CD14-positive monocyte (primary cell): Measurements from ENCODE around the gene SYTL1. TPM values are rescaled to one million over a fixed set of nuclear protein-coding genes. Genes with fewer than 3 reads are reported as not detected.
A peak's percentile ranks its signal among the peaks of the same experiment; 100 is the strongest.

Experiments used
- DNase-seq, 3 donors: peaks; one replicate each; pipeline ENCODE4 v3.0.0-alpha.2; 2011 to 2022
- H2AFZ ChIP-seq: 2 replicates; pipeline ENCODE4 v1.6.0; 2012; ENCODE audit warnings: mild to moderate bottlenecking, low read depth, low read length, inconsistent platforms; ENCODE audit not compliant: insufficient read depth, poor library complexity, severe bottlenecking
- H3K27ac ChIP-seq, 2 donors: 1 replicate in 1 of 2; 2 replicates in 1 of 2; pipeline ENCODE4 v1.5.1; 2012 to 2013; ENCODE audit warnings: low read length in 2 of 2, control low read depth in 1 of 2, inconsistent platforms in 1 of 2, low read depth in 1 of 2, mild to moderate bottlenecking in 1 of 2
- H3K27me3 ChIP-seq, 2 donors: one replicate each; pipeline versions ENCODE4 v1.6.0 to v1.6.1; 2011 to 2013; ENCODE audit warnings: low read length in 2 of 2; ENCODE audit not compliant: control insufficient read depth in 2 of 2, insufficient read depth in 2 of 2
- H3K36me3 ChIP-seq, 2 donors: replicated peaks in 1 of 2; 1 replicate in 1 of 2; 2 replicates in 1 of 2; pipeline versions ENCODE4 v1.5.1 to v1.6.1; 2012 to 2013; ENCODE audit warnings: low read length in 2 of 2, control low read depth in 1 of 2, inconsistent platforms in 1 of 2, mild to moderate bottlenecking in 1 of 2; ENCODE audit not compliant: insufficient read depth in 2 of 2, control insufficient read depth in 1 of 2
- H3K4me1 ChIP-seq, 2 donors: 1 replicate in 1 of 2; 2 replicates in 1 of 2; pipeline versions ENCODE4 v1.5.1 to v1.6.1; 2012 to 2013; ENCODE audit warnings: low read length in 2 of 2, control low read depth in 1 of 2, inconsistent platforms in 1 of 2, mild to moderate bottlenecking in 1 of 2, moderate library complexity in 1 of 2; ENCODE audit not compliant: insufficient read depth in 2 of 2, control insufficient read depth in 1 of 2
- H3K4me2 ChIP-seq: replicated peaks from 2 replicates; pipeline ENCODE3; 2012; ENCODE audit warnings: low read length, moderate library complexity, mild to moderate bottlenecking; ENCODE audit not compliant: poor library complexity, severe bottlenecking; ENCODE audit errors: extremely low read depth
- H3K4me3 ChIP-seq, 3 experiments: fragments of 200-600 bp in 1 of 3; sonication (generic) in 1 of 3; replicated peaks in 1 of 3; 1 replicate in 2 of 3; 2 replicates in 1 of 3; pipeline ENCODE4 v1.5.1; 2011 to 2013; ENCODE audit warnings: low read length in 3 of 3, mild to moderate bottlenecking in 3 of 3, control low read depth in 2 of 3, low read depth in 2 of 3, inconsistent platforms in 1 of 3, moderate library complexity in 1 of 3
- H3K79me2 ChIP-seq: 2 replicates; pipeline ENCODE4 v1.6.0; 2012; ENCODE audit warnings: mild to moderate bottlenecking, control low read depth, inconsistent platforms, low read length, moderate library complexity; ENCODE audit not compliant: insufficient read depth
- H3K9ac ChIP-seq: 2 replicates; pipeline ENCODE4 v1.6.0; 2017; ENCODE audit warnings: low read length, mild to moderate bottlenecking; ENCODE audit not compliant: insufficient read depth, poor library complexity, severe bottlenecking
- H3K9me3 ChIP-seq, 2 donors: replicated peaks in 1 of 2; 1 replicate in 1 of 2; 2 replicates in 1 of 2; pipeline versions ENCODE4 v1.5.1 to v1.6.1; 2012 to 2013; ENCODE audit warnings: low read length in 2 of 2, control low read depth in 1 of 2; ENCODE audit not compliant: control insufficient read depth in 1 of 2, insufficient read depth in 1 of 2
- H4K20me1 ChIP-seq: 2 replicates; pipeline ENCODE4 v1.6.0; 2012; ENCODE audit warnings: mild to moderate bottlenecking, low read length, control low read depth, moderate library complexity; ENCODE audit not compliant: insufficient read depth
- H3K27ac Mint-ChIP-seq, 7 donors: one replicate each; pipeline ENCODE4 v1.8.0; 2020; ENCODE audit warnings: mild to moderate bottlenecking in 7 of 7, mixed read lengths in 7 of 7, moderate library complexity in 6 of 7, inconsistent platforms in 2 of 7
- H3K27me3 Mint-ChIP-seq, 3 donors: one replicate each; pipeline ENCODE4 v1.8.0; 2021 to 2022; ENCODE audit warnings: low read depth in 3 of 3, mild to moderate bottlenecking in 3 of 3, mixed read lengths in 3 of 3, moderate library complexity in 3 of 3, inconsistent platforms in 1 of 3
- H3K36me3 Mint-ChIP-seq, 2 donors: one replicate each; pipeline ENCODE4 v1.8.0; 2020; ENCODE audit warnings: mixed read lengths in 2 of 2, inconsistent platforms in 1 of 2, mild to moderate bottlenecking in 1 of 2
- H3K4me1 Mint-ChIP-seq: one replicate; pipeline ENCODE4 v1.8.0; 2020; ENCODE audit warnings: mild to moderate bottlenecking, mixed read lengths
- H3K4me3 Mint-ChIP-seq, 2 donors: one replicate each; pipeline ENCODE4 v1.8.0; 2020; ENCODE audit warnings: mild to moderate bottlenecking in 2 of 2, mixed read lengths in 2 of 2, moderate library complexity in 1 of 2
- H3K9me3 Mint-ChIP-seq, 7 donors: one replicate each; pipeline ENCODE4 v1.8.0; 2020 to 2022; ENCODE audit warnings: mixed read lengths in 7 of 7, mild to moderate bottlenecking in 6 of 7, moderate library complexity in 6 of 7, inconsistent platforms in 2 of 7
- CTCF ChIP-seq: fragments of 200-600 bp; IDR thresholded peaks from one replicate; pipeline ENCODE4 v1.8.0; 2022; ENCODE audit warnings: antibody characterized with exemption, mild to moderate bottlenecking
- WGBS: methylation state at CpG from one replicate; pipeline ENCODE4 v1.1.5; 2013; ENCODE audit warnings: missing lambda C conversion rate; ENCODE audit not compliant: insufficient coverage; 5-methylcytosine and 5-hydroxymethylcytosine counted together
- intact Hi-C, 2 donors: fragments of 100-400 bp; cut with micrococcal nuclease; formaldehyde crosslinking; loops; one replicate each; pipeline versions ENCODE4 v1.15.0 to v1.15.1; 2023
- polyA plus RNA-seq, 3 donors: library from polyadenylated mRNA; depleted of rRNA in 1 of 3; unstranded in 2 of 3; stranded (reverse) in 1 of 3; fragments of 300-500 nt in 2 of 3; fragments of >200 nt in 1 of 3; fragmentation: Illumina TruSeq in 2 of 3; gene quantifications; 1 replicate in 2 of 3; 2 replicates in 1 of 3; pipeline ENCODE4 v1.2.3, GENCODE V29; 2012 to 2021

SYTL1 gene
- polyA plus RNA-seq, 3 donors = 26.9 to 95.8 (median 44.6) TPM

DNA sequence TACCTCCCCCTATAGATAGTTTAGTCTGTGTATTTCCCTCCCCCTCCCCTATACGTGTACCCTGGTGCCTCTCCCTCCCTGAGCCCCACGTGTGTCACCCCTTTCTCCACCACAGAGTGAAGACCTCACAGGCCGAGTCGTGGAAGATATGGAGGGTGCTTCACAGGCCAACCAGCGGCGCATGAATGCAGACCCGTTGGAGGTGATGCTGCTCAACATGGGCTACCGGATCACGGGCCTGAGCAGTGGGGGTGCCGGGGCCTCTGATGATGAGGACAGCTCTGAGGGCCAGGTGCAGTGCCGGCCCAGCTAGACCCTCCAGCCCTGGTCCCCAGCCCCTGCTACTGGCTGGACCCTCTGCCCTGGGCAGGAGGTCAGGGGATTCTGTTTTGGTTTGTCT, 35.8 kb upstream of the SYTL1 start:
- Histone ChIP-seq H3K9me3 (no peaks in the 10 kb centered on the region), H3K36me3 (peaks cover 48 to 70% of the 10 kb centered on the region in 2 donors), H3K79me2 (no peaks in the 10 kb centered on the region), H3K27me3 (no peaks in the 10 kb centered on the region), H3K27ac (no peak overlapping the region), H3K4me1 (peaks cover under 1 to 1% of the 10 kb centered on the region in 2 donors), H4K20me1 (peaks cover 3% of the 10 kb centered on the region), H3K9ac (no peak overlapping the region), H2AFZ (no peak overlapping the region), H3K4me3 (no peak overlapping the region), H3K4me2 (no peak overlapping the region)
- DNase-seq = no peak
- intact Hi-C loops = loop anchor here in 1 of 2 donors (10.0 kb wide), 2 partner anchors 299 to 369 kb away; partner anchors contain the start of genes AHDC1 and IFI6
- no peak for TF ChIP-seq CTCF
- no peaks in the 10 kb centered on the region for H3K27me3 Mint-ChIP-seq
- no peaks in the 10 kb centered on the region for H3K9me3 Mint-ChIP-seq
- peaks cover 58 to 68% of the 10 kb centered on the region in 2 donors for H3K36me3 Mint-ChIP-seq
- H3K4me3 Mint-ChIP-seq = no peak overlapping the region
- H3K27ac Mint-ChIP-seq = no peak overlapping the region
- H3K4me1 Mint-ChIP-seq = peaks cover under 1% of the 10 kb centered on the region
- 96% methylated on average over 8 of the region's 11 CpGs for WGBS

DNA sequence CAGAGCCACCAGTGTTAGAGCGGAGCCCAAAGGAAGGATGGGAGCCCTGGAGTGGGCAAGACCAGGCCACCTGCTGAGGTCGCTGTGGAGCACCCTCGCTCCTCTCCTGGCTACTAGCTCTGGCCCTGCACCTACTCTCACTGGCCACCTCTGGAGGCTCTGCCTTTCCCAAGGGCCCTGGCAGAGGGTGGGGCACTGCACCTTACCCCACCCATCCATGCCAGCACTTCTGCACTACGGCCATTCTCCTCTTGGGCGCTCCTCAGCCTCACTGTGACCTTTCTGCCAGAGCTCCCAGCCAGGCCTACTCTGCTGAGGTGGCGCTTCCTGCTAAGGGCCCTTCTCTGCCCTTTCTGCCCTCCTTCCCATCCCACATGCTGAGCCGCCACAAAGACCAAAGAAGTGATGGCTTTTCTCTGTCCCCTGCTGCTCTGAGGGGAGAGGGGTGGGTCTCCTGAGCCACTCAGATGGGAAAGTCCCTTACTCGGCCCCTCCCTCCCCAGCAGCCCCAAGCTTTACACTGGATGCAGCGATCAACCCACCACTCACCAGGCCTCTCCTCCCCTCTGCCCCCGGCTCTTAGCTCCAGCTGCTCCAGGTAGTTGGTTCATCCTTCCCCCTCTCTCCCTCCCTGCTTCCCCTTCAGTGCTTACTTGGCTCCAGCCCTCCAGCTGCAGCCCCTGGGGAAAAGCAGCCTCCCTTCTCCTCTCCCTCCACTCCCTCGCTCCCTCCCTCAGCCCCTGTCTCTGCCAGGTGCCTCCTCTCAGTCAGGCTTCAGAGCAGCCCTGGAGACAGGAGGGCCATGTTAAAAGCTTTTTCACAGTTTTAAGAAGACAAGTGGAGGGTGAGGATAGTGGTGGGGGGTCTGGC, 34.7 kb upstream of the SYTL1 start:
- Histone ChIP-seq H3K4me1 (no peaks in the 10 kb centered on the region), H3K9ac (no peak overlapping the region), H2AFZ (no peak overlapping the region), H3K9me3 (no peaks in the 10 kb centered on the region), H3K4me3 (no peak overlapping the region), H3K4me2 (no peak overlapping the region), H3K36me3 (peaks cover 38 to 64% of the 10 kb centered on the region in 2 donors), H3K27me3 (no peaks in the 10 kb centered on the region), H3K27ac (no peak overlapping the region), H3K79me2 (no peaks in the 10 kb centered on the region), H4K20me1 (no peaks in the 10 kb centered on the region)
- WGBS = 90% methylated on average over 5 of the region's 11 CpGs
- no peaks in the 10 kb centered on the region for H3K9me3 Mint-ChIP-seq
- H3K4me1 Mint-ChIP-seq = no peaks in the 10 kb centered on the region
- no peak for DNase-seq
- H3K27ac Mint-ChIP-seq = peak overlapping the region in 1 of 7 donors; percentile 4
- TF ChIP-seq CTCF = no peak
- intact Hi-C loops = loop anchor here in 1 of 2 donors (10.0 kb wide), 2 partner anchors 298 to 368 kb away; partner anchors contain the start of genes AHDC1 and IFI6
- peaks cover 49 to 63% of the 10 kb centered on the region in 2 donors for H3K36me3 Mint-ChIP-seq
- no peak overlapping the region for H3K4me3 Mint-ChIP-seq
- H3K27me3 Mint-ChIP-seq = no peaks in the 10 kb centered on the region
